Measurements from ENCODE around the gene CDC5L.
A peak's percentile ranks its signal among the peaks of the same experiment; 100 is the strongest.
"Not testable (repeated sequence)": the region's sequence is repeated elsewhere in the genome, so short reads cannot be mapped to it uniquely, and the experiment has no call there.

Gene CDC5L

GRCh38 chr6:44387346-44388134 lies at the start of gene CDC5L:
Gene CDC5L, plus strand, starts transcription at chr6:44387706. Its CDS starts 118 bp downstream, at chr6:44387824.
- in situ Hi-C loops (cut with HindIII; ENCODE audit: low pct_unique_long_range_greater_than_20kb, low sequenced_read_pairs) = no loop called here
- no peak for TF ChIP-seq JUND (IDR thresholded peaks at IDR 0.05; ENCODE audit: low read depth)

GRCh38 chr6:44338228-44339122 lies 49.0 kb upstream of the CDC5L start:
- peak; percentile 41 to 80 for DNase-seq (ENCODE audit: low read depth in 1 of 2, low spot score in 1 of 2)
- in situ Hi-C loops (cut with HindIII; ENCODE audit: low pct_unique_long_range_greater_than_20kb, low sequenced_read_pairs) = no loop called here

More at GRCh38 chr6:44387346-44388134, at the start of gene CDC5L:
- peak; percentile 89 to 98 for DNase-seq (ENCODE audit: low read depth in 1 of 2, low spot score in 1 of 2)

GRCh38 chr6:44339301-44339700 lies 48.2 kb upstream of the CDC5L start:
- DNase-seq (ENCODE audit: low read depth in 1 of 2, low spot score in 1 of 2) = no peak
- in situ Hi-C loops (cut with HindIII; ENCODE audit: low pct_unique_long_range_greater_than_20kb, low sequenced_read_pairs) = no loop called here
- TF ChIP-seq JUND (IDR thresholded peaks at IDR 0.05; ENCODE audit: low read depth) = no peak

More at GRCh38 chr6:44338228-44339122, 49.0 kb upstream of the CDC5L start:
- TF ChIP-seq JUND (IDR thresholded peaks at IDR 0.05; ENCODE audit: low read depth) = no peak

GRCh38 chr6:44339763-44340625 lies 47.5 kb upstream of the CDC5L start:
- TF ChIP-seq JUND (IDR thresholded peaks at IDR 0.05; ENCODE audit: low read depth) = no peak
- in situ Hi-C loops (cut with HindIII; ENCODE audit: low pct_unique_long_range_greater_than_20kb, low sequenced_read_pairs) = no loop called here
- peak in 1 of 2 experiments; percentile 6 for DNase-seq (ENCODE audit: low read depth in 1 of 2, low spot score in 1 of 2)

GRCh38 chr6:44341095-44341890 lies 46.2 kb upstream of the CDC5L start:
- in situ Hi-C loops (cut with HindIII; ENCODE audit: low pct_unique_long_range_greater_than_20kb, low sequenced_read_pairs) = no loop called here
- no peak for DNase-seq (ENCODE audit: low read depth in 1 of 2, low spot score in 1 of 2)
- no peak for TF ChIP-seq JUND (IDR thresholded peaks at IDR 0.05; ENCODE audit: low read depth)

GRCh38 chr6:44342052-44342451 lies 45.5 kb upstream of the CDC5L start:
- TF ChIP-seq JUND (IDR thresholded peaks at IDR 0.05; ENCODE audit: low read depth) = no peak
- in situ Hi-C loops (cut with HindIII; ENCODE audit: low pct_unique_long_range_greater_than_20kb, low sequenced_read_pairs) = no loop called here
- no peak for DNase-seq (ENCODE audit: low read depth in 1 of 2, low spot score in 1 of 2)

GRCh38 chr6:44342489-44342888 lies 45.0 kb upstream of the CDC5L start, which contains the start of gene SPATS1:
Gene SPATS1, plus strand, starts transcription at chr6:44342650. Its CDS starts 446 bp downstream, at chr6:44343096.
- in situ Hi-C loops (cut with HindIII; ENCODE audit: low pct_unique_long_range_greater_than_20kb, low sequenced_read_pairs) = no loop called here
- TF ChIP-seq JUND (IDR thresholded peaks at IDR 0.05; ENCODE audit: low read depth) = no peak
- DNase-seq (ENCODE audit: low read depth in 1 of 2, low spot score in 1 of 2) = no peak

- DNase-seq (ENCODE audit: low read depth in 1 of 2, low spot score in 1 of 2); in situ Hi-C loops (cut with HindIII; ENCODE audit: low pct_unique_long_range_greater_than_20kb, low sequenced_read_pairs): not testable (repeated sequence)
Observed at GRCh38 chr6:44346818-44347217, 40.7 kb upstream of the CDC5L start.

- no peak for TF ChIP-seq JUND (IDR thresholded peaks at IDR 0.05; ENCODE audit: low read depth)
- DNase-seq (ENCODE audit: low read depth in 1 of 2, low spot score in 1 of 2) = no peak
- in situ Hi-C loops (cut with HindIII; ENCODE audit: low pct_unique_long_range_greater_than_20kb, low sequenced_read_pairs) = no loop called here
Observed at GRCh38 chr6:44349904-44350649, 37.4 kb upstream of the CDC5L start.

- in situ Hi-C loops (cut with HindIII; ENCODE audit: low pct_unique_long_range_greater_than_20kb, low sequenced_read_pairs) = not testable (repeated sequence)
Observed at GRCh38 chr6:44350650-44350994, 36.9 kb upstream of the CDC5L start.

GRCh38 chr6:44352259-44352658 lies 35.2 kb upstream of the CDC5L start:
- no peak for DNase-seq (ENCODE audit: low read depth in 1 of 2, low spot score in 1 of 2)
- in situ Hi-C loops (cut with HindIII; ENCODE audit: low pct_unique_long_range_greater_than_20kb, low sequenced_read_pairs) = no loop called here
- TF ChIP-seq JUND (IDR thresholded peaks at IDR 0.05; ENCODE audit: low read depth) = no peak

More at GRCh38 chr6:44350650-44350994, 36.9 kb upstream of the CDC5L start:
- DNase-seq (ENCODE audit: low read depth in 1 of 2, low spot score in 1 of 2) = not testable (repeated sequence)
